Measurements from ENCODE around the gene CDADC1.

The CDADC1 gene

DNA sequence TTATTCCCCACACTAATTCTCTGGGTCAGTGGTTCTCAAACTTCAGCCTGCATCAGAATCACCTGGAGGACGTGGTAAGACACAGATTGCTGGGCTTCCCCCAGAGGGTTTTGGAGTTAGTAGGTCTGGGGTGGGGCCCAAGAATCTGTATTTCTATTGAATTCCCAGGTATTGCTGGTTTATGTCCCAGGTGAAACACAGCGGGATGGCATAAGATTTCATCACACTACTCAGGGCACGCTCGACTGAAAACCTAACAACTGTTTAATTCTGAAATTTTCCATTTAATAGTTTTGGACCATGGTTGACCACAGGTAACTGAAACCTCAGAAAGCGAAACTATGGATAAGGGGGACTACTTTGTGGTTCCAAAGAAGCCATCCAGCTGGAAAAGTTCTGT lies 21.1 kb upstream of the CDADC1 start:
- no CpG with 5 or more reads among the region's 5 CpGs for WGBS (ENCODE audit: extremely low coverage, insufficient coverage, insufficient read length)
- Histone ChIP-seq H4K91ac (ENCODE audit: low read depth, low read length) (no peak overlapping the region), H2BK120ac (ENCODE audit: insufficient read depth, low read length, poor library complexity) (no peak overlapping the region), H2AFZ (ENCODE audit: insufficient read depth, low read length, poor library complexity) (no peak overlapping the region), H3K36me3 (ENCODE audit: control insufficient read depth in 1 of 2, insufficient read depth in 2 of 2, low read length in 2 of 2) (no peaks in the 10 kb centered on the region), H4K12ac (ENCODE audit: low read depth, low read length) (no peak overlapping the region), H3K4me2 (ENCODE audit: low read length) (no peak overlapping the region), H3K4me1 (ENCODE audit: control insufficient read depth in 1 of 2, insufficient read depth in 2 of 2, low read length in 2 of 2) (no peaks in the 10 kb centered on the region), H3K23ac (ENCODE audit: low read length) (no peak overlapping the region), H3K79me2 (ENCODE audit: control insufficient read depth, insufficient read depth, low read length, poor library complexity) (no peaks in the 10 kb centered on the region), H3K14ac (ENCODE audit: low read length) (no peak overlapping the region), H3K9ac (ENCODE audit: low read length) (no peak overlapping the region), H3K18ac (ENCODE audit: low read length) (no peak overlapping the region), H2BK12ac (ENCODE audit: low read length) (no peak overlapping the region), H2AK5ac (ENCODE audit: low read length) (no peak overlapping the region), H3K27ac (ENCODE audit: low read depth, low read length) (no peak overlapping the region), H3K4ac (ENCODE audit: low read depth, low read length) (no peak overlapping the region), H4K8ac (ENCODE audit: low read depth, low read length) (no peak overlapping the region), H3K79me1 (ENCODE audit: low read length) (no peaks in the 10 kb centered on the region), H2BK5ac (ENCODE audit: low read depth, low read length, poor library complexity) (no peak overlapping the region), H3K27me3 (ENCODE audit: insufficient read depth, low read length) (peaks cover 21% of the 10 kb centered on the region), H3K4me3 (ENCODE audit: low read depth, low read length) (no peak overlapping the region), H3K9me3 (ENCODE audit: insufficient read depth, low read depth, low read length) (peaks cover 1% of the 10 kb centered on the region)
- DNase-seq: no peak

DNA sequence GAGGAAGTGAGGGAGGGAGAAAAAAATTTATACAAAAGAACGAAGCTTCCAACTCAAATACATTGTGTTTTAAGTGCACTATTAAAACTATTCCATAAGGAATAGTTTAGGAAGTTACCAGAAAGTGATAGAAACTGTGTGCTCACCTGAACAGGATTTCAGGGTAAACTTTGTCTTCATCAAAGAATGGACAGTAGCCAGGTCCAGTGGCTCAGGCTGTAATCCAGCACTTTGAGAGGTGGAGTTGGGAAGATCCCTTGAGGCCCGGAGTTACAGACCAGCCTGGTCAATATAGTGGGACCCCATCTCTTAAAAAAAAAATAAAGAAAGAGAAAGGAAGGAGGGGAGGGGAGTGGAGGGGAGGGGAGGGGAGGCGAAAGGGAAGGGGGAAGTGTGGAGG lies 13.0 kb upstream of the CDADC1 start:
- Histone ChIP-seq H4K12ac (ENCODE audit: low read depth, low read length) (no peak overlapping the region), H3K4ac (ENCODE audit: low read depth, low read length) (no peak overlapping the region), H3K27me3 (ENCODE audit: insufficient read depth, low read length) (peaks cover 2% of the 10 kb centered on the region), H3K79me1 (ENCODE audit: low read length) (no peaks in the 10 kb centered on the region), H3K14ac (ENCODE audit: low read length) (no peak overlapping the region), H2BK5ac (ENCODE audit: low read depth, low read length, poor library complexity) (no peak overlapping the region), H3K23ac (ENCODE audit: low read length) (no peak overlapping the region), H2AFZ (ENCODE audit: insufficient read depth, low read length, poor library complexity) (no peak overlapping the region), H3K4me2 (ENCODE audit: low read length) (no peak overlapping the region), H3K27ac (ENCODE audit: low read depth, low read length) (no peak overlapping the region), H3K4me3 (ENCODE audit: low read depth, low read length) (no peak overlapping the region), H2AK5ac (ENCODE audit: low read length) (no peak overlapping the region), H4K8ac (ENCODE audit: low read depth, low read length) (no peak overlapping the region), H3K9me3 (ENCODE audit: insufficient read depth, low read depth, low read length) (no peaks in the 10 kb centered on the region), H2BK12ac (ENCODE audit: low read length) (no peak overlapping the region), H3K79me2 (ENCODE audit: control insufficient read depth, insufficient read depth, low read length, poor library complexity) (no peaks in the 10 kb centered on the region), H4K91ac (ENCODE audit: low read depth, low read length) (no peak overlapping the region), H2BK120ac (ENCODE audit: insufficient read depth, low read length, poor library complexity) (no peak overlapping the region), H3K36me3 (ENCODE audit: control insufficient read depth in 1 of 2, insufficient read depth in 2 of 2, low read length in 2 of 2) (no peaks in the 10 kb centered on the region), H3K9ac (ENCODE audit: low read length) (no peak overlapping the region), H3K18ac (ENCODE audit: low read length) (no peak overlapping the region), H3K4me1 (ENCODE audit: control insufficient read depth in 1 of 2, insufficient read depth in 2 of 2, low read length in 2 of 2) (peaks cover 0 to 6% of the 10 kb centered on the region in 2 experiments)
- DNase-seq: no peak
- 100% methylated on average over 1 of the region's 3 CpGs for WGBS (ENCODE audit: extremely low coverage, insufficient coverage, insufficient read length)

DNA sequence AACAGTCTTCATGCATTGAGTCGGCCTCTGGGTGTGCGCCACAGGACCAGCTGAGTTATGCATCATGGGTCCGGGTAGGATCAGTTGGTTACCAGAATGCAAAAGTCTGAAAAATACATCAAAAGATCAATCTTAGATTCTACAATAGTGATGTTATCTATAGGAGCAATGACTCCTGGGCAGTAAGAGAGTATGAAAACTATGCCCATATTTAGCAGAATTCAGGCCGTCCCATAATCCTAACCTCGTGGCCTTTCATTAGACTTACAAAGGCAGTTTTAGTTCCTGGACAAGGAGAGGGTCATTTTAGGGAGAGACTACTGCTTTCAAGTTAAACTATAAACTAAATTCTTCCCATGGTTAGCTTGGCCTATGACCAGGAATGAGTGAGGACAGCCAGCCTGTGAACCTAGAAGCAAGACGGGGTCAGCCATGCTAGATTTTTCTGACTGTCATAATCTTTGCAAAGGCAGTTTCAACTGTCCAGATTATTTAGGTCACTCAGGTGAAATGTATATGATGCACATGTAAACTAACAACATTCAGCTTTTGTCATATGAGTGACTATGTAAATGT lies 11.8 kb upstream of the CDADC1 start:
- Histone ChIP-seq H3K36me3 (ENCODE audit: control insufficient read depth in 1 of 2, insufficient read depth in 2 of 2, low read length in 2 of 2) (no peaks in the 10 kb centered on the region), H3K4me2 (ENCODE audit: low read length) (no peak overlapping the region), H2BK5ac (ENCODE audit: low read depth, low read length, poor library complexity) (no peak overlapping the region), H2BK12ac (ENCODE audit: low read length) (no peak overlapping the region), H3K18ac (ENCODE audit: low read length) (no peak overlapping the region), H4K8ac (ENCODE audit: low read depth, low read length) (no peak overlapping the region), H3K4me1 (ENCODE audit: control insufficient read depth in 1 of 2, insufficient read depth in 2 of 2, low read length in 2 of 2) (peaks cover 0 to 6% of the 10 kb centered on the region in 2 experiments), H3K79me1 (ENCODE audit: low read length) (no peaks in the 10 kb centered on the region), H3K27ac (ENCODE audit: low read depth, low read length) (no peak overlapping the region), H2AFZ (ENCODE audit: insufficient read depth, low read length, poor library complexity) (no peak overlapping the region), H3K9me3 (ENCODE audit: insufficient read depth, low read depth, low read length) (no peaks in the 10 kb centered on the region), H4K12ac (ENCODE audit: low read depth, low read length) (no peak overlapping the region), H4K91ac (ENCODE audit: low read depth, low read length) (no peak overlapping the region), H3K4me3 (ENCODE audit: low read depth, low read length) (no peak overlapping the region), H3K9ac (ENCODE audit: low read length) (no peak overlapping the region), H3K4ac (ENCODE audit: low read depth, low read length) (no peak overlapping the region), H3K79me2 (ENCODE audit: control insufficient read depth, insufficient read depth, low read length, poor library complexity) (no peaks in the 10 kb centered on the region), H3K23ac (ENCODE audit: low read length) (no peak overlapping the region), H2BK120ac (ENCODE audit: insufficient read depth, low read length, poor library complexity) (no peak overlapping the region), H3K27me3 (ENCODE audit: insufficient read depth, low read length) (peaks cover 2% of the 10 kb centered on the region), H3K14ac (ENCODE audit: low read length) (no peak overlapping the region), H2AK5ac (ENCODE audit: low read length) (no peak overlapping the region)
- DNase-seq: peak; percentile 71 to 93
- WGBS (ENCODE audit: extremely low coverage, insufficient coverage, insufficient read length): no CpG with 5 or more reads among the region's 6 CpGs

DNA sequence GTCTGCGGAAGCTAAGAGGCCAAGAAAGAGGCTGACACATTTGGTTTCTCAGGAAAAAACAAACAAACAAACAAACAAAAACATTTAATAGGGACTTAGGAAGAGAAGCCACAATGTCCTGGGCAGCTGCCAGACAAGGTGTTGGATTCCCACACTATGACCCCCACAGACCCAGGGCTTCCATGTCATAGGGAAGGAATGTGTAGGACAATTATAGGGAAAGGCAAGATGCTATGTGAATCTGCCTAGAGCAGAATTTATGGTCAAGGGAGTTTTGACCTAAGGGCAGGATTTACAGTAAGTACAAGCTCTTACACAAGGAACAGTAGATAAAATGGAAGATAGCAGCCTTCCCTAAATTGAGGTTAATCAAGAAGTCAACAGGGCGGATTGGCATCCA lies 9.1 kb upstream of the CDADC1 start:
- Histone ChIP-seq H2BK120ac (ENCODE audit: insufficient read depth, low read length, poor library complexity) (no peak overlapping the region), H2BK12ac (ENCODE audit: low read length) (no peak overlapping the region), H3K4me2 (ENCODE audit: low read length) (no peak overlapping the region), H3K18ac (ENCODE audit: low read length) (no peak overlapping the region), H3K4me1 (ENCODE audit: control insufficient read depth in 1 of 2, insufficient read depth in 2 of 2, low read length in 2 of 2) (peaks cover 0 to 6% of the 10 kb centered on the region in 2 experiments), H3K9ac (ENCODE audit: low read length) (no peak overlapping the region), H3K4me3 (ENCODE audit: low read depth, low read length) (no peak overlapping the region), H4K8ac (ENCODE audit: low read depth, low read length) (no peak overlapping the region), H2AFZ (ENCODE audit: insufficient read depth, low read length, poor library complexity) (no peak overlapping the region), H3K79me1 (ENCODE audit: low read length) (no peaks in the 10 kb centered on the region), H4K91ac (ENCODE audit: low read depth, low read length) (no peak overlapping the region), H4K12ac (ENCODE audit: low read depth, low read length) (no peak overlapping the region), H3K23ac (ENCODE audit: low read length) (no peak overlapping the region), H3K27me3 (ENCODE audit: insufficient read depth, low read length) (peaks cover 2% of the 10 kb centered on the region), H2AK5ac (ENCODE audit: low read length) (no peak overlapping the region), H3K36me3 (ENCODE audit: control insufficient read depth in 1 of 2, insufficient read depth in 2 of 2, low read length in 2 of 2) (no peaks in the 10 kb centered on the region), H3K79me2 (ENCODE audit: control insufficient read depth, insufficient read depth, low read length, poor library complexity) (no peaks in the 10 kb centered on the region), H2BK5ac (ENCODE audit: low read depth, low read length, poor library complexity) (no peak overlapping the region), H3K14ac (ENCODE audit: low read length) (no peak overlapping the region), H3K27ac (ENCODE audit: low read depth, low read length) (no peak overlapping the region), H3K4ac (ENCODE audit: low read depth, low read length) (no peak overlapping the region), H3K9me3 (ENCODE audit: insufficient read depth, low read depth, low read length) (peaks cover 5% of the 10 kb centered on the region)
- no CpG with 5 or more reads among the region's 2 CpGs for WGBS (ENCODE audit: extremely low coverage, insufficient coverage, insufficient read length)
- DNase-seq: peak; percentile 90 to 99
